GM10847 (cell line): ENCODE data around the gene HAUS8.

Source experiments
- POLR2A ChIP-seq: IDR thresholded peaks from 2 replicates; pipeline ENCODE4 v1.6.1; 2011; ENCODE audit not compliant: insufficient read length; ENCODE audit errors: extremely low read depth

Gene HAUS8

DNA sequence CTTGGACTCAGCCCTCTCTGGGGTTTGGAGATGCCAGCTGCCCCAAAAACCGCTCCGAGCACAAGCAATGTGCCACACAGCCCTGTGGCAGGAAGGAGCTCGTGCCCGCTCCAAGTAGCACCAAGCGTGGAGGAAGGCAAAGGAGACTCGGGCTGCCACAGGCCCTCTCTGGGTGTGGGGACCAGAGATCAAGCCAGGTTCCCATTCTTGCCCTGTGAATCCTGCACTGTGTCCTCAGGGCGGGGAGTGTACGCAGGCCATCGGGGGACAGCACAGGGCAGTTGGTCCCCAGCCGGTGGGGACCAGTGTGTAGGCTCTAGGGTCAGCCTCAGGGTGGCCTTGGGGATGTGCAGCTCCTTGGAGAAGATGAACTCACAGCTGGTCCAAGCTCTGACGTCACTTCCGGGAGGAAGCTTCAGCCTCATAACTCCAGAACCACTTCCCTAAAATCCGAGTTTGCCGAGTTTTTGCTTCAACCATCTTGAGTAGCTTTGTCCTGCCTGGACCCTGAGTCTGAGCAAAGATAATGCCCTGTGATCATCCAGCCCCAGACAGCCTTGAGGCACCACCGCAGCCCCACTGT lies 39.3 kb downstream of the HAUS8 start:
- no peak for TF ChIP-seq POLR2A

- no peak for TF ChIP-seq POLR2A
These were observed 43.5 kb downstream of the HAUS8 start for GRCh38 chr19:17031741-17032140.

- no peak for TF ChIP-seq POLR2A
These were observed 47.7 kb downstream of the HAUS8 start for GRCh38 chr19:17027535-17027975.

- TF ChIP-seq POLR2A, result no peak
These were observed 48.3 kb downstream of the HAUS8 start, which contains the start of gene CPAMD8 for GRCh38 chr19:17026706-17027534. TSS of gene CPAMD8 (minus strand) at chr19:17026810. CDS start at chr19:17026642, 168 bp downstream.

- no peak for TF ChIP-seq POLR2A
These were observed 49.1 kb downstream of the HAUS8 start for GRCh38 chr19:17025991-17026658.

DNA sequence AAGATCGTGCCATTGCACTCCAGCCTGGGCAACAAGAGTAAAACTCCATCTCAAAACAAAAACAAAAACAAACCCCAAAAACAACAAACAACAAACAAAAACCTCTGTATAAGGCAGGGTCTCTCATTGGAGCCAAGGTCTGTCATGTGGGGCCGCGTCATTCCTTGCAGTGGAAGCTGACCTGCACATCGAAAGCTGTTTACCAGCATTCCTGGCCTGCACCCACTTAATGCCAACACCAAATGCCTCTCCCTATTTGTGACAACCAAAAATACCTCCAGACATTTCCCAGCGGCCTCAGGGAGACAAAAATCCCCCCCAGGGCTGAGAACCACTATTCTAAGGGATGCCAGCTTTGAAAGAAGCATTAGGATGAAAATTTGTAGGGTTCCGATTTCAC lies 49.9 kb downstream of the HAUS8 start:
- TF ChIP-seq POLR2A, result no peak

DNA sequence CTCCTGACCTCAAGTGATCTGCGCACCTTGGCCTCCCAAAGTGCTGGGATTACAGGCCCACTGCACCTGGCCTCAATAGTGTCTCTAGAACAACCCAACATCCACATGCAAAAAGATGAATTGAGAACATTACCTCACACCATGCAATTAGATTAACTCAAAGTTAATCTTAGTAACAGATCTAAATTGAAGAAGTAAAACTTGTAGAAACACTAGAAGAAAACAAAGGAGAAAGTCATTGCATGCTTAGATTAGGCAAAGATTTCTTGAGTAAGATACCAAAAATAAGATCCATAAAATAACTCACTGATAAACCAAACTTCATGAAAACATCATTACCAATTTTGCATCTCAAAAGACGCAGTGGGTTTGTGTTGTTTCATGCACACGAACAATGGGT lies 51.4 kb downstream of the HAUS8 start:
- TF ChIP-seq POLR2A, result no peak

DNA sequence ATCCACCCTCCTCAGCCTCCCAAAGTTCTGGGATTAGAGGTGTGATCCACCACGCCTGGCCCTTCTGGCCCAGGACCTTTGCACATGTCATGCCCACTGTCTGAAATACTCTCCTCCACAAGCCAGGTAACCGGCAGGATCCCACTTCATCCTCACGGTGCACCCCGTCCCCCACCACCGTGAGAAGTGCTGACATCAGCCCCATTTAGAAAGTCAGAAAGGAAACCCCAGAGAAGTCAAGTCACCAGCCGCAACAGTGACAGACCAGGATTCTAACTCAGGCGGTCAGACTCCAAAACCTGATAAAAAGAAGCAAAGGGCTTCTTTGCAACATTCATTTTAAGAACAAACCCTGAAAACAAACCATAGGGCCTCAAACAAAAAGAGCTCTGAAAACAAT lies 52.5 kb downstream of the HAUS8 start:
- TF ChIP-seq POLR2A, result no peak

DNA sequence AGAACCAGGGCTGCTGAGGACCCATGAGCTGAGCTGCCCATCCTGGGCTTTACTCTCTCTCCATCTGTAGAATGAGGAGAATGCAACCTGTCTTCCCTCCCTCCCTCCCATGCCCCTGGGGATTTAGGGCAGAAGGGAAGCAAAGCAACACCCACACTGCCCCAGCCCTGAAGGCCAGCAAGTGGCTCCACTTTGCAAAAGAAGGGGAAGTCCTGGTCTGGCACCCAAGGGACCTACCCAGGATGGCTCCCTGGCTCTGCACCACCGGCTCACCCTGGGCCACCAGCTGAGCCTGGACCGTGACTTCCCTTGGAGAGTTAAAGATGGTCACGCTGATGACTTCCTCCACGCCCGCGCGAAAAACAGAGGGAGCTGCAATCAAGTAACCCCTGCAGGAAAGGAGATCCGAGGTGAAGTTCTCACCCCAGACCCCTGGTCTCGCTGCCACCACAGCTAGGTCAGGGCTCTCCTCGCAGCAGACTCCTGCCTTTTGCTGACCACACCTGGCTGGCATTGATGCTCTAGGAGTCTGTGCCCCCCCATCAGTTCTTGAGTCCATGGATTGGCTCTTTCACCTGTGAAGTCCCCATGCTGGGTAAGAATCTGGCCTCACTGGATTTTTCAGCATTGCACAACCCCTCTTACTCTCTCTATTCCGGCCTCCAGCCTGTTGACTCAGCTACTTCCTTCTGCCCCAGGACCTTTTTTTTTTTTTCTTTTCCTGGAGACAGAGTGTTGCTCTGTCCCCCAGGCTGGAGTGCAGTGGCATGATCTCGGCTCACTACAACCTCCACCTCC lies 53.3 kb downstream of the HAUS8 start:
- no peak for TF ChIP-seq POLR2A

DNA sequence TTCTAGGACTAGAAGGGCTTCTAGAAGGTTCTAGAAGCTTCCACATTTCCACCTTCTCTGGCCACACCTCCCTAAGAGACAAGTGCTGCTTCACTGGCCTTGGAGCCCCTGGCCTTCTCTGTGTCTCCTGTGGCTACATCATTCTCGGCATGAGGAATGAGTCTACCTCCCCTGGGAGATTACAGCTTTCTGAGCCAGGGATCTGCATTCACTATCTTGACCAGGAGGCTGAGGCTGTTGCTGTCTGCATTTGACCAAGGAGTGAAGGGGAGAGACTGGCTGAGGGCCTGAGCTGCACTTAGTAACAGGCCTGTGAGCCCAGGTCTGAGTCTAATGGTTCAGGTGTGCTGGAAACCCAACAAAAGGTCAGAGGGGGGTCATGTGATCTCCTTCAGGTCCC lies 53.9 kb downstream of the HAUS8 start:
- TF ChIP-seq POLR2A, result no peak

GRCh38 chr19:17020823-17021222 lies 54.4 kb downstream of the HAUS8 start:
- TF ChIP-seq POLR2A, result no peak

DNA sequence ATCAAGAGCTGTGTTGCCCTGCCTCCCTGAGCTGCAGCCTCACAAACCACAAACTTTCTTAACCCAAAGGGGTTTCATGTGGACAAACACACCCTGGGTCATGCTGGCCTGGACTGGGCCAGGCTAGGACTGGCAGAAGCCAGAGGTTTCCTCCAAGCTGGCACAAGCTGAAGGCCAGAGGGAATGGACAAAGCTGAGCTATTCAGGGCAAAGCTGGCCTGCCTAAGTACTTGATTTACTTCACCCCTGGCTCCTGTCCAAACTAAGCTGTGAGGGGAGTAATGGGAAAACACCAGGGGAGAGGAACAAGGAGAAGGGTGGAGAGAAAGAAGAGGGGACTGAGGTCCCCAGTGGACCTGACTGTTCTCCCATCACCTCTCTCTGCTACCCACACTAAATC lies 54.9 kb downstream of the HAUS8 start:
- no peak for TF ChIP-seq POLR2A

DNA sequence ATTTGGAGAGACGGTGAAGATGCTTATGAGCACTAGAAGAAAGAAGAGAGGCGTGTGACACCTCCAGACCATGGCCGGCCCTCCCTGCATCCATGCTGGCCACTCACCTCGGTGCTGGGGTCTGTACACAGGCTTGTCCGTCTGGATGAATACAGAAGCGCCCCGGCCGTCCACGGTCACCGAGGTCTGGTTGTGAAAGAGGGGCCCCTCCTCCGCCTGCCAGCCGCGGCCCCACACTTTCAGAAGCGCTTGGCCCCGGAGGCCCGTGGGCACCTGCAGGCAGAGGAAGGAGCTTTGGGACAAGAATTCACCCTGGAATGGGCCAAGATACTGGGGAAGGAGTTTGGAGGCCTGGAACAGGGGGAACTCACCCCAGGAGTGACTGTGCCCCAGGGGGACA lies 63.8 kb downstream of the HAUS8 start:
- TF ChIP-seq POLR2A, result no peak

- TF ChIP-seq POLR2A, result no peak
These were observed 68.7 kb downstream of the HAUS8 start for GRCh38 chr19:17006579-17006978.

DNA sequence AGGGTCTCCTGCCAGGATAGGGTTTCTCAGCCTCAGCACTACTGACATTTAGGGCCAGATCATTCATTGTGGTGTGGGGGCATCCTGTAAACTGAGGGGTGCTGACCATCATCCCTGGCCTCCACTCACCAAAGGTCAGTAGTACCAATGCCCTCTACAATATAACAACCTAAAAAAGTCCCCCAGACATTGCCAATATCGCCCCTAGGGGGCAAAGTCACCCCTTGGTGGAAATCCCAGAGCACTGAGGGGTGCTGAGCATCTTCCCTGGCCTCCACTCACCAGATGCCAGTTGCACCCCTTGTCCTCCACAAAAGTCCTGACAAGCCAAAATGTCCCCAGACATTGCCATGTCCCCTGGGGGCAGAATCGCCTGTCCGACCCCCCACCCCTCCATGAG lies 70.3 kb downstream of the HAUS8 start:
- TF ChIP-seq POLR2A, result no peak
